HUES64 (cell line): ENCODE results near the gene OR10G7. TPM values are rescaled to one million over a fixed set of nuclear protein-coding genes. Genes with fewer than 3 reads are reported as not detected.

Source experiments
- H3K27ac ChIP-seq: 2 replicates; pipeline ENCODE4 v1.7.0; 2013; ENCODE audit warnings: low read depth, low read length, inconsistent platforms
- H3K27me3 ChIP-seq: 2 replicates; pipeline ENCODE4 v1.6.1; 2013; ENCODE audit warnings: mild to moderate bottlenecking, low read length; ENCODE audit not compliant: insufficient read depth
- H3K36me3 ChIP-seq: 2 replicates; pipeline ENCODE4 v1.6.1; 2013; ENCODE audit warnings: mild to moderate bottlenecking, low read length; ENCODE audit not compliant: insufficient read depth
- H3K4me1 ChIP-seq: 2 replicates; pipeline ENCODE4 v1.6.1; 2013; ENCODE audit warnings: mild to moderate bottlenecking, low read length, moderate library complexity; ENCODE audit not compliant: insufficient read depth
- H3K4me3 ChIP-seq: 2 replicates; pipeline ENCODE4 v1.5.1; 2013; ENCODE audit warnings: mild to moderate bottlenecking, low read length, moderate library complexity
- H3K9ac ChIP-seq: 2 replicates; pipeline ENCODE4 v1.6.1; 2013; ENCODE audit warnings: mild to moderate bottlenecking, low read depth, low read length
- H3K9me3 ChIP-seq: 2 replicates; pipeline ENCODE4 v1.6.1; 2013; ENCODE audit warnings: low read depth, low read length; ENCODE audit not compliant: insufficient read depth
- WGBS: fragments of 150-250, 120-280 bp; methylation state at CpG from one replicate; pipeline ENCODE4 v1.1.7; 2013; ENCODE audit warnings: missing lambda C conversion rate; 5-methylcytosine and 5-hydroxymethylcytosine counted together
- polyA plus RNA-seq, 2 experiments: library from polyadenylated mRNA; stranded (reverse); fragments of 50-300 nt; gene quantifications; one replicate each; pipeline ENCODE4 v1.2.3, GENCODE V29; 2013

Gene OR10G7
- polyA plus RNA-seq (2013, experiment 1 of 2), result not detected
- not detected for polyA plus RNA-seq (2013, experiment 2 of 2)

GRCh38 chr11:124041254-124041653, at the start of gene OR10G7:
Gene OR10G7, minus strand, starts transcription at chr11:124041325. Its CDS starts 2,324 bp downstream, at chr11:124039001.
- H3K36me3 ChIP-seq, result no peaks in the 10 kb centered on the region
- H3K9ac ChIP-seq, result no peak within 1 kb of the TSS
- WGBS, result 33% methylated on average over 1 of the region's 1 CpG
- peaks cover 5% of the 10 kb centered on the region; the same call in 1 of the 2 replicates for H3K4me1 ChIP-seq
- H3K4me3 ChIP-seq, result no peak within 1 kb of the TSS
- H3K27ac ChIP-seq, result no peak within 1 kb of the TSS
- H3K9me3 ChIP-seq, result no peaks in the 10 kb centered on the region
- no peaks in the 10 kb centered on the region for H3K27me3 ChIP-seq

GRCh38 chr11:124085997-124086846, 45.1 kb upstream of the OR10G7 start:
- no peaks in the 10 kb centered on the region for H3K4me1 ChIP-seq
- H3K4me3 ChIP-seq, result no peak overlapping the region
- H3K9ac ChIP-seq, result no peak overlapping the region
- WGBS, result 57% methylated on average over 7 of the region's 10 CpGs
- no peaks in the 10 kb centered on the region for H3K27me3 ChIP-seq
- no peaks in the 10 kb centered on the region for H3K9me3 ChIP-seq
- H3K27ac ChIP-seq, result no peak overlapping the region
- H3K36me3 ChIP-seq, result no peaks in the 10 kb centered on the region

- H3K4me3 ChIP-seq, result no peak overlapping the region
- WGBS, result 96% methylated on average over 3 of the region's 3 CpGs
Observed at GRCh38 chr11:124085583-124085982, 44.5 kb upstream of the OR10G7 start.

GRCh38 chr11:124082371-124082770, 41.2 kb upstream of the OR10G7 start:
- no peaks in the 10 kb centered on the region for H3K36me3 ChIP-seq
- no peak overlapping the region for H3K4me3 ChIP-seq
- no peaks in the 10 kb centered on the region for H3K27me3 ChIP-seq
- no peaks in the 10 kb centered on the region for H3K4me1 ChIP-seq
- 94% methylated on average over 4 of the region's 4 CpGs for WGBS
- no peaks in the 10 kb centered on the region for H3K9me3 ChIP-seq
- H3K27ac ChIP-seq, result no peak overlapping the region
- no peak overlapping the region for H3K9ac ChIP-seq

More at GRCh38 chr11:124085583-124085982, 44.5 kb upstream of the OR10G7 start:
- Histone ChIP-seq H3K4me1 (no peaks in the 10 kb centered on the region), H3K9ac (no peak overlapping the region), H3K27ac (no peak overlapping the region), H3K9me3 (no peaks in the 10 kb centered on the region), H3K36me3 (no peaks in the 10 kb centered on the region), H3K27me3 (no peaks in the 10 kb centered on the region)

- no peaks in the 10 kb centered on the region for H3K9me3 ChIP-seq
- no peaks in the 10 kb centered on the region for H3K4me1 ChIP-seq
- H3K27ac ChIP-seq, result no peak overlapping the region
- no peaks in the 10 kb centered on the region for H3K27me3 ChIP-seq
- H3K9ac ChIP-seq, result no peak overlapping the region
- H3K36me3 ChIP-seq, result no peaks in the 10 kb centered on the region
- WGBS, result 98% methylated on average over 3 of the region's 3 CpGs
- no peak overlapping the region for H3K4me3 ChIP-seq
Observed at GRCh38 chr11:124081483-124081882, 40.4 kb upstream of the OR10G7 start.

- no peak overlapping the region for H3K27ac ChIP-seq
- H3K4me1 ChIP-seq, result no peaks in the 10 kb centered on the region
- WGBS, result 91% methylated on average over 8 of the region's 8 CpGs
- H3K9ac ChIP-seq, result no peak overlapping the region
- no peak overlapping the region for H3K4me3 ChIP-seq
- no peaks in the 10 kb centered on the region for H3K27me3 ChIP-seq
- H3K9me3 ChIP-seq, result no peaks in the 10 kb centered on the region
- H3K36me3 ChIP-seq, result no peaks in the 10 kb centered on the region
Observed at GRCh38 chr11:124080327-124081001, 39.3 kb upstream of the OR10G7 start.

- WGBS, result 94% methylated on average over 8 of the region's 8 CpGs
- Histone ChIP-seq H3K27me3 (no peaks in the 10 kb centered on the region), H3K9ac (no peak overlapping the region), H3K4me3 (no peak overlapping the region), H3K4me1 (no peaks in the 10 kb centered on the region), H3K27ac (no peak overlapping the region), H3K9me3 (no peaks in the 10 kb centered on the region), H3K36me3 (no peaks in the 10 kb centered on the region)
Observed at GRCh38 chr11:124079631-124080326, 38.7 kb upstream of the OR10G7 start.

- WGBS, result 97% methylated on average over 2 of the region's 2 CpGs
- Histone ChIP-seq H3K27me3 (no peaks in the 10 kb centered on the region), H3K9ac (no peak overlapping the region), H3K4me1 (no peaks in the 10 kb centered on the region), H3K4me3 (no peak overlapping the region), H3K27ac (no peak overlapping the region), H3K36me3 (no peaks in the 10 kb centered on the region), H3K9me3 (no peaks in the 10 kb centered on the region)
Observed at GRCh38 chr11:124078591-124078990, 37.5 kb upstream of the OR10G7 start.

- Histone ChIP-seq H3K27me3 (no peaks in the 10 kb centered on the region), H3K4me1 (no peaks in the 10 kb centered on the region), H3K27ac (no peak overlapping the region), H3K9me3 (no peaks in the 10 kb centered on the region), H3K4me3 (no peak overlapping the region), H3K36me3 (no peaks in the 10 kb centered on the region), H3K9ac (no peak overlapping the region)
- 100% methylated on average over 1 of the region's 1 CpG for WGBS
Observed at GRCh38 chr11:124077266-124077665, 36.1 kb upstream of the OR10G7 start.

GRCh38 chr11:124075841-124076651, 34.9 kb upstream of the OR10G7 start:
- H3K4me3 ChIP-seq, result no peak overlapping the region
- no peaks in the 10 kb centered on the region for H3K36me3 ChIP-seq
- no peak overlapping the region for H3K27ac ChIP-seq
- H3K4me1 ChIP-seq, result no peaks in the 10 kb centered on the region
- WGBS, result 96% methylated on average over 35 of the region's 36 CpGs
- H3K9ac ChIP-seq, result no peak overlapping the region
- H3K27me3 ChIP-seq, result no peaks in the 10 kb centered on the region
- H3K9me3 ChIP-seq, result no peaks in the 10 kb centered on the region
